ENCODE measurements around the gene PIK3R2.

Gene PIK3R2

DNA sequence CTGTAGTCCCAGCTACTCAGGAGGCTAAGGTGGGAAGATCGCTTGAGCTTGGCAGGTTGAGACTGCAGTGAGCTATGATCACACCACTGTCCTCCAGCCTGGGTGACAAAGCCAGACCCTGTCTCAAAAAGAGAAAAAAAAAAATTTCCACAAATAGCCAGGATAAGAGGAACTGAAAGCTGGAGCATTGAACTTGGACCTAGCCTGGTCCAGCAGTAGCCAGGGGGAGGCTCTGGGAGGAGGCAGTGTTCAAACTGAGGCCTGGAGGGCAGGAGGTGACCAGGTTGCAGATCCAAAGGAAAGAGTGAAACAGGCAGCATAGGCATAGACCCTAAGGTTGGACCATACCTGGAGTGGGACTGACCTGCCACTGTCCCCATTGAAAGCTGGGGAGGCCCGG is 26.9 kb upstream of the PIK3R2 start:
- no peak for FAIRE-seq

DNA sequence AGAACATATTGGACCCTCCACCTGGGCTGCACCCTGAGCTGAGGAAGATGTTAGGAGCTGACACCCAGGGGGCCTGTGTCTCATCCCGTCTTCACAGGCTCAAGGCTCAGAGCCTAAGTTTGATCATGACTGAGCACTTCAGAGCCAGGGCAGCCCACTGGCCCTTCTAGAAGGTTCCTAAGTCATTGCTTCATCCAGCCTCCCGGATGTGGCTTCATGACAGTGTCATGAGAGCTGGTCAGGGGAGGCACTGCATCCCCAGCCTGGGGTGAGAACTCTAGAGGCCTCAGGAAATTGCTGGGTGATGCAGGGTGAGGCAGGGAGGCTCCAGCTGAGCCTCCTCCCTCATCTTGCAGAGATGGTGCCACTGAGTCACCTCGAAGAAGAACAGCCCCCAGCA is 24.9 kb upstream of the PIK3R2 start:
- no peak for FAIRE-seq

DNA sequence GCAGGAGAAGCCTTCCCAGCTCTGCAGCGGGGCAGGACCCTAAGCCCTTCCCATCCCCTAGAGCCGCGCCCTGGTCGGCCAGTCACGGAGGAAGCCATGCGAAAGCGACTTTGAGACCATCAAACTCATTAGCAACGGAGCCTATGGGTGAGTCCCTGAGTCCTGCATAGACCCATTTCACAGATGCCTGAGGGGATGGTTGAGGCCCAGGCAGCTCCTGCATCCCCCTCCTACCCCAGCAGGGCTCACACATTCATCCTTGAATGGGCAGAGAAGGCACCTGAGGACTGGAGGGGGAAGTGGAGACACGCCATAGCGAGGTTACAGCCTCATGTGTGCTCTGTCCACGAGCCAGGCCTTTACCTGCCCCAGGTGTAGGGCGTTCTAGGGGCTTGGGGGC is 24.2 kb upstream of the PIK3R2 start:
- FAIRE-seq, result no peak

DNA sequence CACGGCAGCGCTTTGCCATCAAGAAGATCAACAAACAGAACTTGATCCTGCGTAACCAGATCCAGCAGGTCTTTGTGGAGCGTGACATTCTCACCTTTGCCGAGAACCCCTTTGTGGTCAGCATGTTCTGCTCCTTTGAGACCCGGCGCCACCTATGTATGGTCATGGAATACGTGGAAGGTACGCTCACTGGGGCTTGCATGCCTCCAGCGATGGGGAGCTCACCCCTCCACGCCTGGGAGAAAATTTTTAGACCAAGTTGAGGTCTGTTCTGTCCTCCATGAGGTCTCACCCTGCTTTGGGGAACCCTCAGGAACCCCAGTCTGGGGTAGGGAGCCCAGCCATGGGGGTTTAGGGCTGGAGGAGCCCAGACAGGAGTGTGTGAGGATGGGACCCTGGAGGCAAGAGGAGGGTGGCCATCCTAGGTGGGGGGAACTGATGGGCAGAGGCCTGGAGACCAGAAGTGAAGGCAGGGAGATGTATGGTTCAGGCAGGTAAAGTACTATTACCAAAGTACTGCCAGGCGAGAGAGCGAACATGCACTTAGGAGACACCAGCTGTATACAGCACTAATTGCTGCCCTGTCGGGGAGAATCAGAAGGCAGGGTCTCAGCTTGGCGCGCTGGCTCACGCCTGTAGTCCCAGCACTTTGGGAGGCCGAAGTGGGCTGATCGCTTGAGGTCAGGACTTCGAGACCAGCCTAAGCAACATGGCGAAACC is 22.3 kb upstream of the PIK3R2 start:
- FAIRE-seq, result no peak

DNA sequence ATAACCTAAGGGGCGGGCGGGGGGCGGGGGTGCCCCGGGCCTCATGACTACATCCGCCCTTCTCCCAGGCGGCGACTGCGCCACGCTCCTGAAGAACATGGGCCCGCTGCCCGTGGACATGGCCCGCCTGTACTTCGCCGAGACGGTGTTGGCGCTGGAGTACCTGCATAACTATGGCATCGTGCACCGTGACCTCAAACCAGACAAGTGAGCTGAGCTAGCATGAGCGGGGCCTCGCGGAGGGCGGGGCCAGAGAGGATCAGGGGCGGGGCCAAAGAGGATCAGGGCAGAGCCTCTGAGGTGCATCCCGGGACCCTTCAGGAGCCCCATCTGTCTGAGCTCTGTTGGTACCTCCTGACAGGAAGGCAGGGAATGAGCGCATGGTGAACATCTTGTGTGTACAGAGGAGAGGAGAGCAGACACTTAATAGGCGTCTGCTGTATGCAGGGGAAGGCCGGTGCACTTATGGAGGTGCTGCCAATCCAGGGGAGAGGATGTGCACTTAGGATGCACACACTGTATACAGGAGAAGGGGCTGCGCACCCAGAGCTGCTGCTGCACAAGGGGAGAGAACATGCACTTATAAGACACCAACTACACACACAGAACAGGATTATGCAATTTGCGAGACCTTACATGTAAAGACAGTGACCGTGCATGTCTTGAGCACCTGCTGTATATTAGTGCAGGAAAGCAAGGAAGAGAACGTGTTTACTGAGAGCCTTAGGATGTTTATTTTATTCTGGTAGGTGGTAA is 20.9 kb upstream of the PIK3R2 start:
- no peak for FAIRE-seq

DNA sequence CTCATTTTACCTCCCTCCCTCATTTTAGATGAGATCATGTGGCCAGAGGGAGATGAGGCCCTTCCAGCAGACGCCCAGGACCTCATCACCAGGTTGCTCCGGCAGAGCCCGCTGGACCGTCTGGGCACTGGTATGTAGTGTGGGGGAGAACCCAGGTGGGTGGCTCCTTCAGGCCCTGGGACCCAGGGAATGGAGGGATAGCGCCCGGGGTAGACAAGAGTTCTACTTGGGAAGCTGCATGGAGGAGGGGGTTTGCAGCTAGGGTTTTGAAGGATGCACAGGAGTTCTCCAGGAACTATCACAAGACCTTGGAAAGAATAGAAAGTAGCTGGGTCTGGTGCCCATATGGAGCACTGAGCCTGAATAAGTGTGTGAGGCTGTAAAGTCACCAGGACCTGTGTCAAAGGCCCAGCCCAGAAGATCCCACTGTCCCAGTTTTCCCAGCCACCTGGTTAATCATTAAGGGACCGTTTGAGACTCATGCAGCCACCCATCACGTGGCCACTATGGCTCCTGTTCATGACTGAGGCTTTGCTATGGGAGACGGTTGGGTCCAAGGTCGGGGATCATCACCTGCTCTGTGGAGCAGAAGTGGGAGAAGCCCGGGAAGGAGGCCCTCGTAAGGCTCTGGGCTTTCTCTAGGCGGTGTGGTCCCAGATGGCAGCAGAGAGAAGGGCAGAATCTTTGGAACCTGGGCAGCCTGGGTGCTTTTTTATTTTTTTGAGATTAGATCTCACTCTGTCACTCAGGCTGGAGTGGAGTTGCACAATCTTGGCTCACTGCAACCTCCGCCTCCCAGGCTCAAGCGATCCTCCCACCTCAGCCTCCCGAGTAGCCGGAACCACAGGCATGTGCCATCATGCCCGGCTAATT is 17.0 kb upstream of the PIK3R2 start:
- FAIRE-seq, result no peak

DNA sequence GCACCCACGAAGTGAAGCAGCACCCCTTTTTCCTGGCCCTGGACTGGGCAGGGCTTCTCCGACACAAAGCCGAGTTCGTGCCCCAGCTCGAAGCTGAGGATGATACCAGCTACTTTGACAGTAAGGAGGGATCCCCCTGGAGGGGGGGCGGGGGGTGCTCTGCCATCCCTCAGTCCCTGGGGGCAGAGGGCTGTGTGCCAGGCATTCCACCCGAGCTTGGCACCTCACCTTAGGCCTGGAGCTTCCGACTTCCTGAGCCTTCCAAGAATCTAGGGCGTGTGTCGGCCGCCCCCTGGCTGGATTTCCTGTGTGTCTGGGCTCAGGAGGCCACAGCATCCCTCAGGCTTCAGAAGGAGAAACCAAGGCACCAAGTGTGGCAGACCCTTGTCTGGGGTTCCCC is 15.7 kb upstream of the PIK3R2 start:
- FAIRE-seq, result no peak

DNA sequence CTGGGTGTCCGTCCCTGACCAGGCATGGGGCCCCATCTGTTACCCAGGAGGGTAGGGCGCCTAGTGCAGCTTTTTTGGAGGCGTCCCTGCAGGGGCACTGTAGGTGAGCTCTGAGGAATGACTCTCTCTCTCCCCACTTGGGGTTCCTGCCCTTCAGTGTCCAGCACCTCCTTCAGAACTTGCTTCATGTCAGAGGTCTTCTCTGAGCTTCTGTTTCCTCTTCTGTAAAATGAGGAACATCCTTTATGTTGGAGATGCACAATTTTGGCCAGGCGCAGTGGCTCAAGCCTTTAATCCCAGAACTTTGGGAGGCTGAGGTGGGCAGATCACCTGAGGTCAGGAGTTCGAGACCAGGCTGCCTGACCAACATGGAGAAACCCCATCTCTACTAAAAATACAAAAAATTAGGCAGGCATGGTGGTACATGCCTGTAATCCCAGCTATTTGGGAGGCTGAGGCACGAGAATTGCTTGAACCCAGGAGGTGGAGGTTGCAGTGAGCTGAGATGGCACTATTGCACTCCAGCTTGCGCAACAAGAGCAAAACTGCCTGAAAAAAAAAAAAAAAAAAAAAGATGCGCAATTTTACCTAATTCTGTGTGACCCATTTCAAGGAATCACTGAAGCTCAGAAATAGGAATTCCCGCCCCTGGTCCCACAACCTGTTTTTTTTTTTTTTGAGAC is 15.2 kb upstream of the PIK3R2 start:
- no peak for FAIRE-seq

DNA sequence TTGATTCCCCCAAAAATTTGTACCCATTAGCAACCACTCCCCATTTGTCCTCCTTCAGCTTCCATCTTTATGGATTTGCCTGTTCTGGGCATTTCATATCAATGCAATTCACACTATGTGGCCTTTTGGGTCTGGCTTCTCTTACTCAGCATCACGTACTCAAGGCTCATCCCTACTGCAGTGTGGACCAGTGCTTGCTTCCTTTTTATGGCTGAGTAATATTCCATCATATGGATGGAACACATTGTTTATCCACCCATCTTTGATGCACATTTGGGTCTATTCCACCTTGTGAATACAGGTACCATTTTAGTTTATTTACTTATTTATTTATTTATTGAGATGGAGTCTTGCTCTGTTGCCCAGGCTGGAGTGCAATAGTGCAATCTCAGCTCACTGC is 12.5 kb upstream of the PIK3R2 start:
- FAIRE-seq, result no peak

DNA sequence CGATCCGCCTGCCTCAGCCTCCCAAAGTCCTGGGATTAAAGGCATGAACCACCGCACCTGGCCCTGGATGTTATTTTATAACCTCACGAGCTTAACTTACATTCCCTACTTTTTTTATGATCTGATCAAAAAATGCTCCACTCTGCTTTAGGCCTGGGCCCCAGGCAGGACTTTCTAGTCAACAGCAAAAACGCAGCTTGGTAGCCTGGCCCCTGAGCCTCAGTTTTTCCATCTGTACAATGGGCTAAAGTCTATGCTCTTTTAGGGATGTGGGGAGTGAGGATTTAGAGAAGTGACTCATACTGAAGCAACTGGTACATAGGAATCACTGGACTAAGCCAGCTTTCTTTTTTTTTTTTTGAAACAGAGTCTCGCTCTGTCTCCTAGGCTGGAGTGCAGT is 11.9 kb upstream of the PIK3R2 start:
- FAIRE-seq, result no peak

DNA sequence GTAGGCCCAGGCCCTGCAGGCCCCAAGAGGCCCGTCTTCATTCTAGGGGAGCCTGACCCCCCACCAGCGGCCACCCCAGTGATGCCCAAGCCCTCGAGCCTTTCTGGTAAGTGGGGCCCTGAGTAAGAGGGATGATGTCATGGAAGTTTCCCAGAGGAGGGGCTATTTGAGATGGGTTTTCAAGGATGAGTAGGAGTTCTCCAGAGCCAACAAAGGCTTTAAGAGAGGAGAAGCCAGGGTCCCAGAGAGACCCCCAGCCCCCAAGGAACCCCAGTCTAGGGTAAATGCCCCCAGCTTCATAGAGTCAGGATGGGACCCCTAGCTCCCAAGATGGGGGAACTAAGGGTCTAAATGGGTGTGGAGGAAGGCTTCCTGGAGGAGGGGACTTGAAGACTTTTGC is 9.1 kb upstream of the PIK3R2 start:
- FAIRE-seq, result no peak

DNA sequence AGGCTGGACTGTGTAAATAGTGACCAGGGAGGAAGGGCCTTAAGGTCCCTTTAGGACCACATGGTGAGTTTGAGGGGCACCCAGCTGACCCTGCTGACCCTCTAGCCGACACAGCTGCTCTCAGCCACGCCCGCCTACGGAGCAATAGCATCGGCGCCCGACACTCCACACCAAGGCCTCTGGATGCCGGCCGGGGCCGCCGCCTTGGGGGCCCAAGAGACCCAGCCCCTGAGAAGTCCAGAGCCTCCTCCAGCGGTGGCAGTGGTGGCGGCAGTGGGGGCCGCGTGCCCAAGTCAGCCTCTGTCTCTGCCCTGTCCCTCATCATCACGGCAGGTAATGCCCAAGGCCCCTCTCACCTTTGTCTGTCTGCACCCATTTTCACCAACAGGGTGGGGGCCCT is 8.6 kb upstream of the PIK3R2 start:
- no peak for FAIRE-seq

DNA sequence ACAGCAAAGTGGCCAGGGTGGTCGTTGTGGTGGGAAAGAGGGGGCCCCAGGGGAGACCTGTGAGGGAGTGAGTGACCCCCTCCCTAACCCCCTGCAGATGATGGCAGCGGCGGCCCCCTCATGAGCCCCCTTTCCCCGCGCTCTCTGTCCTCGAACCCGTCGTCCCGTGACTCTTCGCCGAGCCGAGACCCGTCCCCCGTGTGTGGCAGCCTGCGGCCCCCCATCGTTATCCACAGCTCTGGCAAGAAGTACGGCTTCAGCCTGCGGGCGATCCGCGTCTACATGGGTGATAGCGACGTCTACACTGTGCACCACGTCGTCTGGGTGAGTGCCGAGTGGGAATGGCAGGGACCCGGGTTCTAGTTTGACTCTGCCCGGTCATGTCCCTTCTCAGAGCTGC is 8.1 kb upstream of the PIK3R2 start:
- no peak for FAIRE-seq

DNA sequence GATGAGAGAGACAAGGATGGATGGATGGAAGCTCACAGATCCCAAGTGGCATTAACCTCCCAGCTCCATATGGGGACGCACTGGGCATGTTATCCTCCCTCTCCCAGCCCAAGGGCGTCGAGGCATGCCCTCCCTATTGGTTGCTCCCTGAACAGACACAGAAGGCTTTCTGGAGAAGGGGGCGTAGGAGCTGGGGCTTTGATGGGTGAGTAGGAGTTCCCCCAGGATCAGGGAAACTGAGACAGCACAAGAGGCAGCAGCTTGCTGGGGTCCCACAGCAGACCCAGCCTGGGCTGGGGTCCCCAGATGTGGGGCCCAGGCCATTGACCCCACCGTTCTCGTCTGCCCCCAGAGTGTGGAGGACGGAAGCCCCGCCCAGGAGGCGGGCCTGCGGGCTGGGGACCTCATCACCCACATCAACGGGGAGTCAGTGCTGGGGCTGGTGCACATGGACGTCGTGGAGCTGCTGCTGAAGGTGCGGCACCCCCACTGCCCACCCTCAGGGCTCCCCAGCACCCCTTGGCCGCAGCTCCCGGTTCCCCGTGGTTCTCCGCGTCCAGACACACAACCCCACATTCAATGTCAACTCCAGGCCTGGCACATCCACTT is 7.5 kb upstream of the PIK3R2 start:
- no peak for FAIRE-seq

DNA sequence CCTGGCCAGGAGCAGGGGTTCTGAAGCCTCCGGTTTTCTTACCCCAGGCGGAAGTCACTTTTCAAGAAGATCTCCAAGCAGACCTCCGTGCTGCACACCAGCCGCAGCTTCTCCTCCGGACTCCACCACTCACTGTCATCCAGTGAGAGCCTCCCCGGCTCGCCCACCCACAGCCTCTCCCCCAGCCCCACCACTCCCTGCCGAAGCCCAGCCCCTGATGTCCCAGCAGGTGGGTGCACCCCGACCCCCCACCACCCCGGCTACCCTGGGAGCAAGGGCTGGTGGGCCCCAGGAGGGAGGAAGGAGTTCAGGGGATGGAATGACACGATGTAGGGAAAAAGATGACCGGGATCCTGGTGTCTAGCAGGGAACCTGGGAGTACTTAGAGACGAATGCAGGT is 5.6 kb upstream of the PIK3R2 start:
- no peak for FAIRE-seq

DNA sequence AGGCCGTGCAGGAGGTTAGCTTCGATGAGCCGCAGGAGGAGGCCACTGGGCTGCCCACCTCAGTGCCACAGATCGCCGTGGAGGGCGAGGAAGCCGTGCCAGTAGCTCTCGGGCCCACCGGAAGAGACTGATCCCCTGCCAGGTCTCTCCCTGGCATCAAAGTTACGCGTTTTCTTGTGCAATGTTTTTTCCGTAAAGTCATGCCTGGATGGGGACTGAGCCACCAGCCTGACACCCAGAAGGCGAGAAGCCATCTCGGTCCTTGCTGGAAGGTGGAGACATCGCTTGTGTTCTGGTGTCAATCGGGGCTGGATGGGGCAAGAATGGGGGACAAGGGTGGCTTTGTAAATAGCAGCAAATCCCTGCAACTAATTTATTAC is 3.4 kb upstream of the PIK3R2 start:
- no peak for FAIRE-seq

DNA sequence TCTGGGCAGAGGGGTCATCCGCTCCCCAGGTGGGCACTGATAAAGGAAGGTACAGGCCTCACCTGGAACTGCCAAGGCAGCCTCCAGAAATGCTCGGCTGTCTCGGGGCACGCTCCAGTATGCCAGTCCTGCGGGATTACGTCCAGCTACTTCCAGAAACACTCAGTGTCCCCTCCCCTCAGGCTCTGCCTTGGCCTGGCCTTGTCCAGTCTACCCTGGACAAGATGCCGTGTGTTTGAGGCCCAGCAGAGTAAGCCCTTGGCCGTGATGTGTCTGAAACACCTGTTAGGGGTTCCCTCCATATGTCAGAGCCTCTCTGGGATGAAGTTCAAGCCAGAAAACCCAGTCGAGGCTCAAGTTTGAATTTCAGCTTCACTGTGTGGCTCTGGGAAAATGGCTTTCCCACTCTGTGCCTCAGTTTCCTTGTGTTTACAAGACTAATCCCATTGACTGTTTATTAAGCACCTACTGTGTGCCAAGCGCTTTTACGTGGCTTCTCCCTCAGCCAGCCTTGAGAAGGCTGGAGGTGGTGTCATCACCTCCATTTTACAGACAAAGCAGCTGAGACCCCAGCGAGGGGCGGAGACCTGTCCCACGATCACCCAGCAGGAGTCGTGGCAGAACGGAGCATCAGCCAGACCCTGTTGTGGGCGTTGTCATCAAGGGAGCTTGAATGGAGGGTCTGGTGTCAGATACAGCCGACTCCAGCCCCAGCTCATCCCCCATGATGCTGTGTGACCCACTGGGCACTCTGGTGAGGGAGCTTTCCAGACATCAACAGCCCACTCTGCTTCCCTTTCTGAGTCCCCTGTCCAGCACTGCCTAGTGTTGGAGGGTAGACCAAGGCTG is 2.0 kb upstream of the PIK3R2 start:
- FAIRE-seq, result no peak

DNA sequence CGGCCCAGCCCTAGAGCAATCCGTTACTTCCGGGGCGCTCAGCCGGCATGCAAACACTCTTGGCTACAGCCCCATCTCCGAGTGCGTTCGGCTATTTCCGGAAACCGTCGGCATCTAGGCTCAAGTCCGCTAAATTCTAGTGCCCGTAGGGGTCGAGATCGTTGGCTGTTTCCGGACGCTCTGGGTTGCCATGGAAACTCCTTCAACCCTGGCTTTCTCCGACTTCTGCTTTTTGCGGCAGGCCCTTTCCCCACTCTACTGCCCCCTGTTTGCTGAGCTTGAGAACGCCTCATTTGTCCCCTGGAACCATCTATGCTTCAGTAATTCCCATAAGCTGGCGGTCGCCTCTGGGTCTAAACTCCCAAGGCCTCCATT is 534 bp upstream of the PIK3R2 start:
- FAIRE-seq, result no peak

DNA sequence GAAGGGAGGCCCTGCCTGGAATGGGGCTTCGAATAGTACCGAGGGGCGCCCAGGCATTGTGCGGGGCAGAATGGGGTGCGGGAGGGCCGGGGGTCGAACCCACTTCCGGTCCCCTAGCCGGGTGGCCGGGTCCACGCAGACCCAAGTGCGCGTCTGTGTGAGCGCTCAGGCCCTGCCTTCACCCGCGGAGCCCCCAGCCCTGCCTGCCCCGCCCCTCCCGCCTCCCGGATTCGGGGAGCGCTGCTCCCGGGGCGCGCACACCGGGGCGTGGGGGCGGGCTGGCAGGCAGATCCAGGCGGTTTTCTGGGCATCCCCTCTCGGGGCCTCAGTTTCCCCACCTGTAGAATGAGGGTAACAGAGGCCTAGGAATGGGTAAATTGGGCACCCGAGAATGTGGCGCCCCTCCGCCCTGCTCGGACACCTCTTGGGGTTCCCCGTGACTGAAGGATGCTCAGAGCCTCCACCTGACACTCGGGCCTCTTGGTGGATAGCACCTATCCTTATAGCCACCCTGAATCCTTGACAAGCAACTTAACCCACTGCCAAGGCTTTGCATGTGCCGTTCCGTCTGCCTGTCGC is 682 bp downstream of the PIK3R2 start:
- no peak for FAIRE-seq

DNA sequence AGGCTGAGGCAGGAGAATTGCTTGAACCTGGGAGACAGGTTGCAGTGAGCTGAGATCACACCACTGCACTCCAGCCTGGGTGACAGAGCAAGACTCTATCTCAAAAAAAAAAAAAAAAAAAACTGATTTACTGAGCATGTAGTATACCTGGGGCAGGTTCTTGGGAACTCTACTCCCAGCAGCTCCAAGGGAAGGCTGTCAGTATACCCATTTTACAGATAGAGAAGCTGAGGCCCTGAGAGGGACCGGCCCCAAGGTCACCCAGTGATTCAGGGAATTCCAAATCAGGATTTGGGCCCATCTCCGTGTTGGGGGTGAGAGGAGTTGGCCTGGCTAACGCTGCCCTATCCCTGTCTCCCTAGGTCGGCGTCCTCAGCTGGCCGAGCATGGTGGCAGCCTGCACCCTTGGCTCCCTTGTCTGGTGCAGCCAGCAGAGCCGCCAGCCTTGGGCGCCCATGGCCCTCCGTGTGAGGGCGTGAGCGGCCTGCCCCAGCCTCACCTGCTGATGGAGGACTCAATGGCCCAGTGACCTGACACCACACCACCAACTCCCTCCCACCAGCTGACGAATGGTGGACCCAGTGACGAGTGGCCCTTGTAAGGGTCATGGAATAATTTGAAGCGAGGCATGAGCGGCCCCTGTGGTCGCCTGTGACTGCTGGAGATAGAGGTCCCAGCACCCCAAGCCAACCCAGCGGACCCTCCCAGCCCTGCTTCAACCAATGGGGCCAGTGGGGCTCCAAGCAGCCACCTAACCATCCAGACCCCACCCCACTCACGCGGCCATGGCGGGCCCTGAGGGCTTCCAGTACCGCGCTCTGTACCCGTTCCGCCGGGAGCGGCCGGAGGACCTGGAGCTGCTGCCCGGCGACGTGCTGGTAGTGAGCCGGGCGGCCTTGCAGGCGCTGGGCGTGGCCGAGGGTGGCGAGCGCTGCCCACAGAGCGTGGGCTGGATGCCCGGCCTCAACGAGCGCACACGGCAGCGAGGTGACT is 2.4 kb downstream of the PIK3R2 start:
- FAIRE-seq, result no peak

Measured in TTC549 (cell line).